H1 (cell line): Measurements from ENCODE around the gene ZNF423. TPM values are rescaled to one million over a fixed set of nuclear protein-coding genes. Genes with fewer than 3 reads are reported as not detected.

ENCODE experiments used
- GTF2F1 ChIP-seq: IDR thresholded peaks from 2 replicates; pipeline ENCODE4 v1.6.1; 2012; ENCODE audit warnings: low read depth, low read length, improper control_type of control experiment, borderline replicate concordance
- HDAC2 ChIP-seq, 2 experiments: fragments of 300-600 bp in 1 of 2; sonication (generic) in 1 of 2; IDR thresholded peaks; 2 replicates each; pipeline ENCODE4 v1.6.1; 2011 to 2012; ENCODE audit warnings: low read depth in 2 of 2, low read length in 2 of 2, mild to moderate bottlenecking in 2 of 2, moderate library complexity in 2 of 2, borderline replicate concordance in 1 of 2, inconsistent platforms in 1 of 2
- TEAD4 ChIP-seq: IDR thresholded peaks from 2 replicates; pipeline ENCODE4 v1.6.1; 2012; ENCODE audit warnings: low read depth, low read length, inconsistent platforms, mixed read lengths
- polyA plus RNA-seq, 7 experiments: library from polyadenylated mRNA; depleted of rRNA in 3 of 7; stranded (reverse) in 5 of 7; unstranded in 2 of 7; fragments of >200 nt in 5 of 7; fragments of 200-250 nt in 2 of 7; gene quantifications; 1 replicate in 5 of 7; 2 replicates in 1 of 7; 4 replicates in 1 of 7; pipeline versions ENCODE4 v1.2.1 to v1.2.3, GENCODE V29; 2011 to 2013; ENCODE audit warnings: missing spikeins in 2 of 7, mixed read lengths in 2 of 7
- total RNA-seq: library from RNA; stranded (reverse); fragmentation: NEBNext Ultra II Directional; extraction: Animal tissue kit (Norgen Biotek cat#: 25700); gene quantifications from 2 replicates; pipeline ENCODE4 v1.2.1, GENCODE V29; 2021

ZNF423 gene
- total and polyA plus RNA-seq, 2 of the 8 experiments (the other 6 are each of a cell fraction or from before 2014, with no cell fraction given): 38.2 to 52.3 TPM

GRCh38 chr16:49528060-49528865 is 327.6 kb downstream of the ZNF423 start (continued):
- no peak for TF ChIP-seq HDAC2 (IDR thresholded peaks at IDR 0.05; ENCODE audit: borderline replicate concordance in 1 of 2, low read depth in 2 of 2, low read length in 2 of 2)
- no peak for TF ChIP-seq TEAD4
- TF ChIP-seq GTF2F1: no peak
- TF ChIP-seq, all 59 proteins: peak for 0
